Activated T-cell treated with anti-CD3 and anti-CD28 coated beads for 48 hours (primary cell): ENCODE measurements around the gene ZRANB1.

ENCODE experiments used
- DNase-seq: peaks from one replicate; pipeline ENCODE4 v3.0.0-alpha.2; 2020; ENCODE audit warnings: low read depth

The ZRANB1 gene

GRCh38 chr10:124921261-124921660 is 20.7 kb upstream of the ZRANB1 start:
- DNase-seq, result no peak

- DNase-seq, result no peak
Measured at GRCh38 chr10:124923684-124924083, 18.2 kb upstream of the ZRANB1 start.

- DNase-seq, result no peak
Measured at GRCh38 chr10:124926548-124926947, 15.4 kb upstream of the ZRANB1 start.

- no peak for DNase-seq
Measured at GRCh38 chr10:124928087-124928486, 13.8 kb upstream of the ZRANB1 start.

- DNase-seq, result no peak
Measured at GRCh38 chr10:124928545-124928944, 13.4 kb upstream of the ZRANB1 start.

GRCh38 chr10:124935946-124936345 is 6.0 kb upstream of the ZRANB1 start:
- DNase-seq, result peak; percentile 24

GRCh38 chr10:124936813-124937212 is 5.1 kb upstream of the ZRANB1 start:
- DNase-seq, result no peak

- no peak for DNase-seq
Measured at GRCh38 chr10:124939290-124939689, 2.6 kb upstream of the ZRANB1 start.

- no peak for DNase-seq
Measured at GRCh38 chr10:124942317-124943169, 620 bp downstream of the ZRANB1 start.

GRCh38 chr10:124943301-124944092 is 1.6 kb downstream of the ZRANB1 start:
- no peak for DNase-seq

- DNase-seq, result no peak
Measured at GRCh38 chr10:124944982-124945381, 3.1 kb downstream of the ZRANB1 start.

- no peak for DNase-seq
Measured at GRCh38 chr10:124946945-124947344, 5.0 kb downstream of the ZRANB1 start.

- no peak for DNase-seq
Measured at GRCh38 chr10:124949543-124949942, 7.6 kb downstream of the ZRANB1 start.

- DNase-seq, result no peak
Measured at GRCh38 chr10:124952123-124952522, 10.2 kb downstream of the ZRANB1 start.

GRCh38 chr10:124953421-124953820 is 11.5 kb downstream of the ZRANB1 start:
- no peak for DNase-seq

- no peak for DNase-seq
Measured at GRCh38 chr10:124955243-124955642, 13.3 kb downstream of the ZRANB1 start.

GRCh38 chr10:124955868-124956267 is 13.9 kb downstream of the ZRANB1 start:
- DNase-seq, result no peak

GRCh38 chr10:124956764-124957163 is 14.8 kb downstream of the ZRANB1 start:
- DNase-seq, result no peak

- DNase-seq, result no peak
Measured at GRCh38 chr10:124957404-124957947, 15.6 kb downstream of the ZRANB1 start.

- no peak for DNase-seq
Measured at GRCh38 chr10:124959564-124959963, 17.6 kb downstream of the ZRANB1 start.

GRCh38 chr10:124961248-124961570 is 19.3 kb downstream of the ZRANB1 start:
- no peak for DNase-seq

- no peak for DNase-seq
Measured at GRCh38 chr10:124962421-124962820, 20.5 kb downstream of the ZRANB1 start.
